GM18519 (cell line): ENCODE results near the gene OR6F1.
A peak's percentile ranks its signal among the peaks of the same experiment; 100 is the strongest.
"Not testable (repeated sequence)": the region's sequence is repeated elsewhere in the genome, so short reads cannot be mapped to it uniquely, and the experiment has no call there.

Experiments used
- ATAC-seq: cut with Tn5 transposase; IDR thresholded peaks from one replicate; pipeline ENCODE4 v1.9.1; 2021; ENCODE audit warnings: mild to moderate bottlenecking, moderate library complexity; ENCODE audit not compliant: unreplicated experiment, low FRiP score

Gene OR6F1

GRCh38 chr1:247716546-247716945 lies at the start of gene OR6F1:
TSS of gene OR6F1 (minus strand) at chr1:247716646. CDS start at chr1:247712755, 3,891 bp downstream.
- no peak for ATAC-seq

GRCh38 chr1:247760456-247760855 lies 44.0 kb upstream of the OR6F1 start, which contains the start of gene OR1C1:
TSS of gene OR1C1 (minus strand) at chr1:247760556. CDS start at chr1:247758406, 2,150 bp downstream.
- ATAC-seq = no peak

GRCh38 chr1:247754311-247754710 lies 37.9 kb upstream of the OR6F1 start:
- ATAC-seq = not testable (repeated sequence)

GRCh38 chr1:247749870-247750269 lies 33.4 kb upstream of the OR6F1 start:
- ATAC-seq = no peak

- no peak for ATAC-seq
Measured at GRCh38 chr1:247748041-247748440, 31.6 kb upstream of the OR6F1 start, which contains the start of gene OR14A2. TSS of gene OR14A2 (minus strand) at chr1:247748141.

- ATAC-seq = no peak
Measured at GRCh38 chr1:247747616-247748015, 31.2 kb upstream of the OR6F1 start.

- no peak for ATAC-seq
Measured at GRCh38 chr1:247746391-247746935, 30.0 kb upstream of the OR6F1 start.

GRCh38 chr1:247742215-247742760 lies 25.8 kb upstream of the OR6F1 start:
- not testable (repeated sequence) for ATAC-seq

GRCh38 chr1:247741756-247742155 lies 25.3 kb upstream of the OR6F1 start:
- no peak for ATAC-seq

GRCh38 chr1:247740721-247741120 lies 24.3 kb upstream of the OR6F1 start:
- ATAC-seq = no peak

GRCh38 chr1:247738315-247738714 lies 21.9 kb upstream of the OR6F1 start, which contains the start of gene OR14K1:
TSS of gene OR14K1 (plus strand) at chr1:247738615. CDS start at chr1:247738615, 0 bp downstream.
- ATAC-seq = no peak

- no peak for ATAC-seq
Measured at GRCh38 chr1:247721222-247721621, 4.8 kb upstream of the OR6F1 start.

GRCh38 chr1:247713753-247714152 lies 2.7 kb downstream of the OR6F1 start:
- no peak for ATAC-seq

- not testable (repeated sequence) for ATAC-seq
Measured at GRCh38 chr1:247710681-247711080, 5.8 kb downstream of the OR6F1 start.

GRCh38 chr1:247701338-247701737 lies 15.1 kb downstream of the OR6F1 start:
- ATAC-seq = no peak

GRCh38 chr1:247681288-247681897 lies 35.1 kb downstream of the OR6F1 start:
- peak; percentile 91 for ATAC-seq

GRCh38 chr1:247680171-247680570 lies 36.3 kb downstream of the OR6F1 start:
- ATAC-seq = no peak

GRCh38 chr1:247679639-247680038 lies 36.8 kb downstream of the OR6F1 start, which contains the start of gene OR13G1:
TSS of gene OR13G1 (minus strand) at chr1:247679739. CDS start at chr1:247673041, 6,698 bp downstream.
- no peak for ATAC-seq

GRCh38 chr1:247669225-247669624 lies 47.2 kb downstream of the OR6F1 start:
- ATAC-seq = no peak
